Measurements from ENCODE around the gene MSH2.
"Not testable (repeated sequence)": the region's sequence is repeated elsewhere in the genome, so short reads cannot be mapped to it uniquely, and the experiment has no call there.

GRCh38 chr2:47420683-47421082 lies 17.7 kb downstream of the MSH2 start:
- TF ChIP-seq CTCF (IDR thresholded peaks at IDR 0.05; ENCODE audit: borderline replicate concordance, extremely low read depth, low read length, poor library complexity, severe bottlenecking); EZH2 (IDR thresholded peaks at IDR 0.05; ENCODE audit: borderline replicate concordance, low read depth, low read length, severe bottlenecking): not testable (repeated sequence)

Measured in DND-41 (cell line).